Measurements from ENCODE around the gene CFAP119.

DNA sequence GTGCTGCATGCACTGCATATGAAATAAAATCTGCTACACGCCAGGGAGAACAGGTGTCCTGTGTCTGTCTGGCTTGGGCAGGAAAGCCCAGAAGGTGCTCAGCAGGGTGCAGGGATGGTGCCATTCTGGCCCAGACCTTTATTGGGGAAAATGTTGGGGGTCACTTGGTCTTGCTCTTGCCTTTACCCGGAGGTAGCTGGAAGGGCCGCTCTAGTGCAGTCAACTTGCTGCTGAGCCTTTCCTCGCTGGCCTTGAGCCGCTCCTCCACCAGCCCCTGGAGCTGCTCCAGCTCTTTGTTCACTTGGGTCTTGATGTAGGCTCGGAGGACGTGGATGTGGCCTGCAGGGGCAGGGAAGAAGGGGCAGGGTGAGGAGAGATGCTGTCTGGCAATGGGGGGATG, 4.5 kb downstream of the CFAP119 start:
- TF ChIP-seq, protein P1, sequence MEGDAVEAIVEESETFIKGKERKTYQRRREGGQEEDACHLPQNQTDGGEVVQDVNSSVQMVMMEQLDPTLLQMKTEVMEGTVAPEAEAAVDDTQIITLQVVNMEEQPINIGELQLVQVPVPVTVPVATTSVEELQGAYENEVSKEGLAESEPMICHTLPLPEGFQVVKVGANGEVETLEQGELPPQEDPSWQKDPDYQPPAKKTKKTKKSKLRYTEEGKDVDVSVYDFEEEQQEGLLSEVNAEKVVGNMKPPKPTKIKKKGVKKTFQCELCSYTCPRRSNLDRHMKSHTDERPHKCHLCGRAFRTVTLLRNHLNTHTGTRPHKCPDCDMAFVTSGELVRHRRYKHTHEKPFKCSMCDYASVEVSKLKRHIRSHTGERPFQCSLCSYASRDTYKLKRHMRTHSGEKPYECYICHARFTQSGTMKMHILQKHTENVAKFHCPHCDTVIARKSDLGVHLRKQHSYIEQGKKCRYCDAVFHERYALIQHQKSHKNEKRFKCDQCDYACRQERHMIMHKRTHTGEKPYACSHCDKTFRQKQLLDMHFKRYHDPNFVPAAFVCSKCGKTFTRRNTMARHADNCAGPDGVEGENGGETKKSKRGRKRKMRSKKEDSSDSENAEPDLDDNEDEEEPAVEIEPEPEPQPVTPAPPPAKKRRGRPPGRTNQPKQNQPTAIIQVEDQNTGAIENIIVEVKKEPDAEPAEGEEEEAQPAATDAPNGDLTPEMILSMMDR (IDR thresholded peaks at IDR 0.05) = no peak
- TF ChIP-seq MXI1 (IDR thresholded peaks at IDR 0.05; ENCODE audit: low read depth, low read length) (no peak), POLR2AphosphoS5 (IDR thresholded peaks at IDR 0.05; ENCODE audit: low read depth, low read length) (no peak), TAF1 (IDR thresholded peaks at IDR 0.05; ENCODE audit: borderline replicate concordance, low read depth, low read length) (no peak), CHD2 (IDR thresholded peaks at IDR 0.05; ENCODE audit: low read length, partially characterized antibody) (no peak), EZH2phosphoT487 (IDR thresholded peaks at IDR 0.05; ENCODE audit: borderline replicate concordance, low read depth) (no peak), SMC3 (IDR thresholded peaks at IDR 0.05; ENCODE audit: low read depth, low read length) (no peak), YY1 (IDR thresholded peaks at IDR 0.05; ENCODE audit: low read depth) (no peak), FOXM1 (IDR thresholded peaks at IDR 0.05; ENCODE audit: low read depth) (no peak)

Data from SK-N-SH (cell line).